Measurements from ENCODE around the gene TEKT2.

TEKT2 gene

DNA sequence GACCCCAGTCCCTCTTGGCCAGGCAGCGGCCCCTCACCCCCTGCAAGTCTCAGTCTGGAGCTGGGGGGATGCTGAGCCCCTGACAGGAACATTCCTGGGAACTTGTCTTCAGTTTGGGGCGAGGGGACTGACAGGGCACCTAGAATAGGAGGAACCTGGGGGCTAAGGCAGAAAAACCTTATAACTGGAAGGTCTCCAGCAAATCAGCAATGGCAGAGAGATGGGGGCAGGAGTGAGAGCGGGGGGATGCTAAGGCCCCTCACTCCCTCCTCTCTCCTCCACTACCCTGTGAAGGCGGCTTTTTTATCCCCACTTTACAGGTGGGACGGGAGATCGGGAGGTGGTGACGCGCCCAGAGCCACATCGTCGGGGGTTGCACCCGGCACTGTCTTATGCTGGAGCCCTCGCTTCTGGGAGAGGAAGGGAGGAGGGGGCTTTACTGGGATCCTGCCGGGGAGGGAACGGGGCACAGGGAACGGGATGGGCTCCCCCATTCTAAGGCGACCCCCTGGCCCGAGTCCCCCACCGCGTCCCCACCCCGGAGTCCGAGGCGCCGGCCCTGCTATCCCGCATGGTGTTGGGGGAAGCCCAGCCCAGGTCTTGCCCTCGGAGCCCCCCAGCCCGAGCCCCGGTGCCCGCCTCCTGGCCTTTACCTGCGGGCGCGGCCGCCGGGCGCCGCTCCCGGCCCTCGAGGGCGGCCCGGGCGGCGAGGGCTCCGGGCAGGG, 40.7 kb downstream of the TEKT2 start:
- no peak for TF ChIP-seq POLR2AphosphoS5 (IDR thresholded peaks at IDR 0.05; ENCODE audit: low read depth, low read length)
- TF ChIP-seq SIN3A (IDR thresholded peaks at IDR 0.05; ENCODE audit: borderline replicate concordance, insufficient read depth, low read length), result no peak
- TF ChIP-seq FOXP2 (optimal IDR thresholded peaks at IDR 0.05; ENCODE audit: borderline replicate concordance, extremely low read depth, extremely low read length, insufficient read depth), result no peak
- TF ChIP-seq TAF1 (IDR thresholded peaks at IDR 0.05; ENCODE audit: borderline replicate concordance, insufficient read depth, low read length), result no peak
- TF ChIP-seq, protein P1, sequence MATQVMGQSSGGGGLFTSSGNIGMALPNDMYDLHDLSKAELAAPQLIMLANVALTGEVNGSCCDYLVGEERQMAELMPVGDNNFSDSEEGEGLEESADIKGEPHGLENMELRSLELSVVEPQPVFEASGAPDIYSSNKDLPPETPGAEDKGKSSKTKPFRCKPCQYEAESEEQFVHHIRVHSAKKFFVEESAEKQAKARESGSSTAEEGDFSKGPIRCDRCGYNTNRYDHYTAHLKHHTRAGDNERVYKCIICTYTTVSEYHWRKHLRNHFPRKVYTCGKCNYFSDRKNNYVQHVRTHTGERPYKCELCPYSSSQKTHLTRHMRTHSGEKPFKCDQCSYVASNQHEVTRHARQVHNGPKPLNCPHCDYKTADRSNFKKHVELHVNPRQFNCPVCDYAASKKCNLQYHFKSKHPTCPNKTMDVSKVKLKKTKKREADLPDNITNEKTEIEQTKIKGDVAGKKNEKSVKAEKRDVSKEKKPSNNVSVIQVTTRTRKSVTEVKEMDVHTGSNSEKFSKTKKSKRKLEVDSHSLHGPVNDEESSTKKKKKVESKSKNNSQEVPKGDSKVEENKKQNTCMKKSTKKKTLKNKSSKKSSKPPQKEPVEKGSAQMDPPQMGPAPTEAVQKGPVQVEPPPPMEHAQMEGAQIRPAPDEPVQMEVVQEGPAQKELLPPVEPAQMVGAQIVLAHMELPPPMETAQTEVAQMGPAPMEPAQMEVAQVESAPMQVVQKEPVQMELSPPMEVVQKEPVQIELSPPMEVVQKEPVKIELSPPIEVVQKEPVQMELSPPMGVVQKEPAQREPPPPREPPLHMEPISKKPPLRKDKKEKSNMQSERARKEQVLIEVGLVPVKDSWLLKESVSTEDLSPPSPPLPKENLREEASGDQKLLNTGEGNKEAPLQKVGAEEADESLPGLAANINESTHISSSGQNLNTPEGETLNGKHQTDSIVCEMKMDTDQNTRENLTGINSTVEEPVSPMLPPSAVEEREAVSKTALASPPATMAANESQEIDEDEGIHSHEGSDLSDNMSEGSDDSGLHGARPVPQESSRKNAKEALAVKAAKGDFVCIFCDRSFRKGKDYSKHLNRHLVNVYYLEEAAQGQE (IDR thresholded peaks at IDR 0.05; ENCODE audit: insufficient read depth in 1 of 2, low read depth in 2 of 2, low read length in 2 of 2), result no peak

DNA sequence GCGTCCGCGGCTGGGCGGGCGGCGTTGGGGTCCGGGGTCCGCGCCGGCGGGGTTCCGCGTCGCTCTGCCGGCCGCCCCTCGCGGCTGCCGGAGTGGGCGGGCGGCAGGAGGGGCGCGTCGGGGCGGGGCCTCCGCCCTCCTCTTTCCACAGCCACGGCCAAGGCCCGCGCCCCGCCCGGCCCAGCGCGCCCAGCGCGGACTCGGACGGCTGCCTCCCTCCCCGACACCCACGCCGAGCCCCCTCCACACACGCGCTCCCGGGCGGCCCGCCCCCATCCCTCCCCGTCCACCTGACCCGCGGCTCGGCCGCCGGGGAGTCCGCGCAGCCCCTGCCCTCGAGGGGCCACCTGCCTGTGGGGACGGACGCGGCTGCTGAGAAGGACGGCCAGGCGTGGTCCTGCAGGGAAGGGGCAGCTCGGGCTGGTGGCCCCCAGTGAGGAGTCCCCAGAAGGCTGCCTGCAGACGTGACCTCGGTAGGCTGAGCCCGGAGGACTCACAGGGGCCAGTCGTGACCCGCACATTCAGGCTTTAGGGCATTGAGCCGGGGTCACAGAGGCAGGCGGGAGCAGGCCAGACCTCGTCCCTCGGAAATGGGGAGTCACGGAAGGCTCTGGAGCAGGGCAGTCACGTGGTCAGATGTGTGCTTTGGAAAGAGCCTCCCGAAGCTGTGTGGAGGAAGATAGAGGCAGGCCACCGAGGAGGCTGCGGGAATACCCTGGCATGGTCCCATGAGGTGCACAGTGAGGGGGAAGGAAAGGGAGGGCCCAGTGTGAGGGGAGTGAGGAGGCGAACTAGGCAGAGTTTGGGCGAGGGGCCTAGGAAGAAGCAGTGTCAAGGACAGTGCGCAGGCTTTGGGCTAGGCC, 41.5 kb downstream of the TEKT2 start, which contains the start of gene COL8A2:
Gene COL8A2 (minus strand): TSS at position 94 of the 863 bp plus-strand sequence. CDS start 24,980 bp downstream, outside the sequence.
- TF ChIP-seq POLR2AphosphoS5 (IDR thresholded peaks at IDR 0.05; ENCODE audit: low read depth, low read length) (no peak), TAF1 (IDR thresholded peaks at IDR 0.05; ENCODE audit: borderline replicate concordance, insufficient read depth, low read length) (no peak), SIN3A (IDR thresholded peaks at IDR 0.05; ENCODE audit: borderline replicate concordance, insufficient read depth, low read length) (no peak), FOXP2 (optimal IDR thresholded peaks at IDR 0.05; ENCODE audit: borderline replicate concordance, extremely low read depth, extremely low read length, insufficient read depth) (no peak)
- TF ChIP-seq, protein P1 (IDR thresholded peaks at IDR 0.05; ENCODE audit: insufficient read depth in 1 of 2, low read depth in 2 of 2, low read length in 2 of 2), result no peak

DNA sequence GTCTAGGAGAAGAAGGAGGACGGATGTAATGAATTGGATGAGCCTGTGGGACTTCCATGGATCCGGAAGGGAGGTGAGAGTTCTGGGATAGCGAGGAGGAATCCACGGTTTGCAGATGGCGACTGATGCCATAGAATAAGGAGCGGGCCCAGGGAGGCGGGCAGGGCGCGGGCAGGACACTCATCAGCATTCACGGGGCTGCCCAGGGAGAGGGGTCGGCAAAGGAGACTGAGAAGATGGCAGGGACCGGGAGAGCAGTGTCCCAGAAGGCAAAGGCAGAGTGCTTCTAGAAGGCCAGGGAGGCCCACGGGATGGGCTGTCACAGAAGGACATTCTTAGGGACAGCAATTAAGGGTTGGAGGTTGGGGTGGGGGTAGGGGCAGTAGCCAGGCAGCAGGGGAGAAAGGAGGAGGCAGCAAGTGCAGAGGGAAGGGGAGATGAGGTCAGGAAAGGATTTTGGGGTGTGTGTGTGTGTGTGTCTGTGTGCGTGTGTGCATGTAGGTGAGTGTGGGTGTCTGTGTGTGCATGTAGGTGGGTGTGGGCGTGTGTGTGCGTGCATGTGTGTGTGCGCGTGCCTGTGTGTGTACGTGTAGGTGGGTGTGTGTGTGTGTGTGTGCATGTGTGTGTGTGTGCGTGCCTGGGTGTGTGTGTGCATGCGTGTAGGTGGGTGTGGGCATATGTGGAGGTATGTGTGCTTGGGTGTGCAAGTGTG, 42.3 kb downstream of the TEKT2 start:
- no peak for TF ChIP-seq TAF1 (IDR thresholded peaks at IDR 0.05; ENCODE audit: borderline replicate concordance, insufficient read depth, low read length)
- TF ChIP-seq SIN3A (IDR thresholded peaks at IDR 0.05; ENCODE audit: borderline replicate concordance, insufficient read depth, low read length), result no peak
- TF ChIP-seq POLR2AphosphoS5 (IDR thresholded peaks at IDR 0.05; ENCODE audit: low read depth, low read length), result no peak
- TF ChIP-seq, protein P1 (IDR thresholded peaks at IDR 0.05; ENCODE audit: insufficient read depth in 1 of 2, low read depth in 2 of 2, low read length in 2 of 2), result no peak
- TF ChIP-seq FOXP2 (optimal IDR thresholded peaks at IDR 0.05; ENCODE audit: borderline replicate concordance, extremely low read depth, extremely low read length, insufficient read depth), result no peak

DNA sequence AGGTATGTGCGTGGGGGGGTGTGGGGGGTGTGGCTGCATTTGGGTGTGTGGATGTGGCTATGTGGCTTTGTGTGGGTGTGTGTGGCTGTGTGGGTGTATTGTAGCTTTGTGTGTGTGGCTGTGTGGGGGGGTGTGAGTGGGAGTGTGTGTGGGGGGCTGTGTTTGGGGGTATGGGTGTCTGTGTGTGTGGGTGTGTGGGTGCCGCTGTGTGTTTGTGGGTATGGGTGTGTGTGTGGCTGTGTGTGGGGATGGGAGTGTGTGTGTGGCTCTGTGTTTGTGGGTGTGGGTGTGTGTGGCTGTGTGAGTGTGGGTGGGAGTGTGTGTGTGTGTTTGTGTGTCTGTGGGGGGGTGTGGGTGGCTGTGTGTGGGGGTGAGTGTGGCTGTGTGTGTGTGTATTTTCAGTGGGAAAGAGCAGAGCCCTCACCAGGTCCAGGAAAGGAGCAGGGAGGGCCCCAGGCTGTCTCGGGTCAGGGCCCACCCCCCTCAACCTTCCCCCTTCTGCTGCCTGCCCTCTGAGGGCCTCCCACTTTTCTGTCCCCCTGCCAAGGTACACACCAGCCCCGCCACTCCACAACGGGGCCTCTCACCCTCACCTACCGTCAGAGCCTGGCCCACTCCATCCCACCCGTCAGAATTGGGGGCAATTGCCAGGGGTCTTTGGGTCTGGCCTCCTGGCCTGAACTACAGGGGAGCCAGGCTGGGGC, 43.1 kb downstream of the TEKT2 start:
- TF ChIP-seq, protein P1 (IDR thresholded peaks at IDR 0.05; ENCODE audit: insufficient read depth in 1 of 2, low read depth in 2 of 2, low read length in 2 of 2), result no peak
- TF ChIP-seq TAF1 (IDR thresholded peaks at IDR 0.05; ENCODE audit: borderline replicate concordance, insufficient read depth, low read length) (no peak), SIN3A (IDR thresholded peaks at IDR 0.05; ENCODE audit: borderline replicate concordance, insufficient read depth, low read length) (no peak), POLR2AphosphoS5 (IDR thresholded peaks at IDR 0.05; ENCODE audit: low read depth, low read length) (no peak), FOXP2 (optimal IDR thresholded peaks at IDR 0.05; ENCODE audit: borderline replicate concordance, extremely low read depth, extremely low read length, insufficient read depth) (no peak)
